ENCODE measurements around the gene PHOX2B.

GRCh38 chr4:41713768-41714167 is 34.8 kb downstream of the PHOX2B start:
- TF ChIP-seq CTCF (IDR thresholded peaks at IDR 0.05) (no peak), POLR2A (IDR thresholded peaks at IDR 0.05) (no peak)
